H4 (cell line): ENCODE measurements around the gene DUSP28. TPM values are rescaled to one million over a fixed set of nuclear protein-coding genes. Genes with fewer than 3 reads are reported as not detected.
"Not testable (repeated sequence)": the region's sequence is repeated elsewhere in the genome, so short reads cannot be mapped to it uniquely, and the experiment has no call there.

Experiments
- DNase-seq: peaks from one replicate; pipeline ENCODE4 v3.0.0-alpha.2; 2015; ENCODE audit warnings: low spot score
- total RNA-seq: library from RNA; depleted of rRNA; stranded (reverse); fragments of >200 nt; shearing (Covaris generic); gene quantifications from 2 replicates; pipeline ENCODE4 v1.2.3, GENCODE V29; 2014; rRNA removed

The DUSP28 gene
- 2.2 and 5.6 TPM in 2 replicates for total RNA-seq

- DNase-seq: peak; percentile 85
These were observed at the start of gene DUSP28 for GRCh38 chr2:240560084-240560479. Gene DUSP28, plus strand, starts transcription at chr2:240560357. Its CDS starts 328 bp downstream, at chr2:240560685.

GRCh38 chr2:240510513-240511210 is 49.5 kb upstream of the DUSP28 start:
- DNase-seq: peak; percentile 2

GRCh38 chr2:240511351-240512108 is 48.6 kb upstream of the DUSP28 start:
- DNase-seq: peak; percentile 2

- no peak for DNase-seq
These were observed 48.1 kb upstream of the DUSP28 start for GRCh38 chr2:240512109-240512485.

GRCh38 chr2:240512666-240513535 is 47.3 kb upstream of the DUSP28 start:
- DNase-seq: no peak

GRCh38 chr2:240513549-240514287 is 46.4 kb upstream of the DUSP28 start:
- DNase-seq: peak; percentile 58

GRCh38 chr2:240514631-240515030 is 45.5 kb upstream of the DUSP28 start:
- DNase-seq: no peak

- no peak for DNase-seq
These were observed 42.8 kb upstream of the DUSP28 start for GRCh38 chr2:240517342-240517741.

GRCh38 chr2:240518981-240519380 is 41.2 kb upstream of the DUSP28 start:
- no peak for DNase-seq

GRCh38 chr2:240519396-240520129 is 40.6 kb upstream of the DUSP28 start:
- no peak for DNase-seq

GRCh38 chr2:240520130-240520973 is 39.8 kb upstream of the DUSP28 start:
- DNase-seq: no peak

GRCh38 chr2:240520974-240521350 is 39.2 kb upstream of the DUSP28 start:
- DNase-seq: no peak

GRCh38 chr2:240521885-240522284 is 38.3 kb upstream of the DUSP28 start:
- DNase-seq: not testable (repeated sequence)

GRCh38 chr2:240522406-240522805 is 37.8 kb upstream of the DUSP28 start:
- no peak for DNase-seq

- DNase-seq: peak; percentile 2
These were observed 36.5 kb upstream of the DUSP28 start for GRCh38 chr2:240523451-240524281.

- no peak for DNase-seq
These were observed 35.0 kb upstream of the DUSP28 start for GRCh38 chr2:240524963-240525718.

GRCh38 chr2:240525802-240526201 is 34.4 kb upstream of the DUSP28 start:
- no peak for DNase-seq

GRCh38 chr2:240526521-240526920 is 33.6 kb upstream of the DUSP28 start:
- no peak for DNase-seq
